Measurements from ENCODE around the gene AHRR.

AHRR gene

DNA sequence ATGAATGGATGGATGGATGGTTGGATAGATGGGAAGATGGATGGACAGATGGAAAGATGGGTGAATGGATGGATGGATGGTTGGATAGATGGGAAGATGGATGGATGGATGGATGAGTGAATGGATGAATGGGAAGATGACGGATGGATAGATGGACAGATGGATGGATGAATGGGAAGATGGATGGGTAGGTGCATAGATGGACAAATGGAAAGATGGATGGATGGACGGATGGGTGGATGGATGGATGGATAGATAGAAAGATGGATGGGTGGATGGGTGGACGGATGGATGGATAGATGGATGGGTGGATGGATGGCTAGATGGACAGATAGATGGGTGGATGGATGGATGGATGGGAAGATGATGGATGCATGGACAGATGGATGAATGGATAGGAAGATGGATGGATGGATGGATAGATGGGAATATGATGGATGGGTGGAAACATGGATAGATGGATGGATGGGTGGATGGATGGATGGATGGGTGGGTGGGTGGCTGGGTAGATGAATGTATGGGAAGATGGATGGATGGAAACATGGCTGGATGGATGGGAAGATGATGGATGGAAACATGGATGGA lies 105.0 kb downstream of the AHRR start:
- DNase-seq (no peak), ATAC-seq (replicated peaks) (no peak)
- Mint-ChIP-seq H3K4me3 (no peak overlapping the region), H3K27me3 (peaks cover 16 to 39% of the 10 kb centered on the region in 2 donors), H3K27ac (no peak overlapping the region), H3K36me3 (ENCODE audit: insufficient read depth) (no peaks in the 10 kb centered on the region), H3K9me3 (peaks cover 0 to 2% of the 10 kb centered on the region in 2 donors), H3K4me1 (ENCODE audit: low read depth in 2 of 2) (no peaks in the 10 kb centered on the region)

DNA sequence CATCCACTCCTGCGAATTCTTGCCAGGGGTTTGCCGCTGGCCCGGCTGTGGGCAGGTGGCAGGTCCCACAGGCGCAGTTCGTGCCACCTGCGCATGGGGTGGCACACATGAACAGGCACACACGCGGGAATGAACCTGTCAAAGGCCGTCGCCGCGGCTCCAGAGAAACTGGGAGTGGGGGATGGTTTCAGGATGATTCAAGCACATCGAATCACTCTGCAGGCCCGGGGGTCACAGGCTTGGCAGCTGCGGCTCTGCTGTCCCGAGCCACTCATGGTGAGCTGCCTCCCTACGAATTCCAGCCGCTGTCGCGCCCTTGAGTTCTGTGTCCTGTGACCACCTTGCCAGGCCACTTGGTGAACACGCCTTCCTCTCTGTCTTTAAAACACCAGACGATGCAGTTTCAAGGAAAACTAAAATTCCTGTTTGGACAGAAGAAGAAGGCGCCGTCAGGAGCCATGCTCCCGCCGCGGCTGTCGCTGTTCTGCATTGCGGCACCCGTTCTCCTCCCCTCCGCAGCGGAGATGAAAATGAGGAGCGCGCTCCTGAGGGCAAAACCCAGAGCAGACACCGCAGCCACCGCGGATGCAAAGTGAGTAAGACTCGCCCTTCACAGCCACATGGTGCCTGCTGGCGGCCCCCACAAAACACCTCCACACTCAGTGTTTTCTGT lies 106.0 kb downstream of the AHRR start:
- ATAC-seq (replicated peaks) = no peak
- Mint-ChIP-seq H3K9me3 (peaks cover 0 to 2% of the 10 kb centered on the region in 2 donors), H3K27me3 (peaks cover 25 to 50% of the 10 kb centered on the region in 2 donors), H3K36me3 (ENCODE audit: insufficient read depth) (no peaks in the 10 kb centered on the region), H3K4me1 (ENCODE audit: low read depth in 2 of 2) (no peaks in the 10 kb centered on the region), H3K4me3 (no peak overlapping the region), H3K27ac (no peak overlapping the region)
- DNase-seq = no peak

GRCh38 chr5:428219-428618 lies 106.7 kb downstream of the AHRR start:
- Mint-ChIP-seq H3K36me3 (ENCODE audit: insufficient read depth) (no peaks in the 10 kb centered on the region), H3K27ac (no peak overlapping the region), H3K9me3 (peaks cover 0 to 2% of the 10 kb centered on the region in 2 donors), H3K4me3 (no peak overlapping the region), H3K4me1 (ENCODE audit: low read depth in 2 of 2) (no peaks in the 10 kb centered on the region), H3K27me3 (peaks cover 27 to 57% of the 10 kb centered on the region in 2 donors)
- no peak for DNase-seq
- ATAC-seq (replicated peaks) = no peak

GRCh38 chr5:428754-429452 lies 107.4 kb downstream of the AHRR start:
- Mint-ChIP-seq H3K4me1 (ENCODE audit: low read depth in 2 of 2) (no peaks in the 10 kb centered on the region), H3K9me3 (peaks cover 0 to 2% of the 10 kb centered on the region in 2 donors), H3K27me3 (peaks cover 32 to 63% of the 10 kb centered on the region in 2 donors), H3K4me3 (no peak overlapping the region), H3K27ac (no peak overlapping the region), H3K36me3 (ENCODE audit: insufficient read depth) (no peaks in the 10 kb centered on the region)
- no peak for DNase-seq
- no peak for ATAC-seq (replicated peaks)

- H3K36me3 Mint-ChIP-seq (ENCODE audit: insufficient read depth) = no peaks in the 10 kb centered on the region
- ATAC-seq (replicated peaks) = no peak
- H3K27ac Mint-ChIP-seq = no peak overlapping the region
Observed at GRCh38 chr5:429453-430188, 108.1 kb downstream of the AHRR start.

DNA sequence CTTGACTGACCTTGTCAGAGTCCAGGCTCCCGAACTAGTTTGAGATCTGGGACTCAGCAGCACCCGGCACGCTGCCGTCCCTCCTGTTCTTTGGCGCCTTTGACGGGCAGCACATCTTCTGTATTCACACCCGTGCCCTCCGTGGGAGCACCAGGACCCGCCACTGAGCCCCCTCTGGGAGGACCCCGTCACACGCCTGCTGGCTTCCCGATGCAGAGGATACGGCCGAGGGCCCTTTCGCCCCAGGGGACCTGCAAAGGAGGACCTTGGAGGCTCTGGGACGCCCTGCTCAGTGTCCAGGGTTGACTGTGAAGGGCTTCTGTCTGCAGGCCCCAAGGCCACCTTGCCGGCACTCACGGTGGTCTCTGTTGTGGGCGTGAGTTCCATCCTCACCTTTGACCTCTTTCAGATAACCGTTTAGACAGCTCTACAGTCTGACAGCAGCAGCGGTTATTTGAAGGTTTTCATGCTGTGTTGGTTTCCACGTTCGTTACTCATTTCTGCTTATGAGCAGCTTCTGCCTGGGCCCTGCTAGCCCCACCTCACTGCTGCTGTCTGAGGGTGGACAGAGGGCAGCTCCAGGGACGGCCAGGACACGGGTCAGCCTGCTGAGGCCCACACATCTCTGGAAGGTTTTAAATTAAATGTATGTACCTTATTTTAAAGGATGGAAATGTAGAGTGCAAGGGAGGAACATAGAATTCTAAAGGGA lies 108.9 kb downstream of the AHRR start:
- H3K36me3 Mint-ChIP-seq (ENCODE audit: insufficient read depth) = no peaks in the 10 kb centered on the region
- H3K27me3 Mint-ChIP-seq = peaks cover 32 to 78% of the 10 kb centered on the region in 2 donors
- DNase-seq = no peak
- no peak for ATAC-seq (replicated peaks)
- H3K4me1 Mint-ChIP-seq (ENCODE audit: low read depth in 2 of 2) = no peaks in the 10 kb centered on the region
- H3K4me3 Mint-ChIP-seq = no peak overlapping the region
- H3K27ac Mint-ChIP-seq = no peak overlapping the region
- peaks cover 0 to 2% of the 10 kb centered on the region in 2 donors for H3K9me3 Mint-ChIP-seq

More at GRCh38 chr5:429453-430188, 108.1 kb downstream of the AHRR start:
- Mint-ChIP-seq H3K4me3 (no peak overlapping the region), H3K27me3 (peaks cover 32 to 71% of the 10 kb centered on the region in 2 donors), H3K9me3 (peaks cover 0 to 2% of the 10 kb centered on the region in 2 donors), H3K4me1 (ENCODE audit: low read depth in 2 of 2) (no peaks in the 10 kb centered on the region)
- no peak for DNase-seq

DNA sequence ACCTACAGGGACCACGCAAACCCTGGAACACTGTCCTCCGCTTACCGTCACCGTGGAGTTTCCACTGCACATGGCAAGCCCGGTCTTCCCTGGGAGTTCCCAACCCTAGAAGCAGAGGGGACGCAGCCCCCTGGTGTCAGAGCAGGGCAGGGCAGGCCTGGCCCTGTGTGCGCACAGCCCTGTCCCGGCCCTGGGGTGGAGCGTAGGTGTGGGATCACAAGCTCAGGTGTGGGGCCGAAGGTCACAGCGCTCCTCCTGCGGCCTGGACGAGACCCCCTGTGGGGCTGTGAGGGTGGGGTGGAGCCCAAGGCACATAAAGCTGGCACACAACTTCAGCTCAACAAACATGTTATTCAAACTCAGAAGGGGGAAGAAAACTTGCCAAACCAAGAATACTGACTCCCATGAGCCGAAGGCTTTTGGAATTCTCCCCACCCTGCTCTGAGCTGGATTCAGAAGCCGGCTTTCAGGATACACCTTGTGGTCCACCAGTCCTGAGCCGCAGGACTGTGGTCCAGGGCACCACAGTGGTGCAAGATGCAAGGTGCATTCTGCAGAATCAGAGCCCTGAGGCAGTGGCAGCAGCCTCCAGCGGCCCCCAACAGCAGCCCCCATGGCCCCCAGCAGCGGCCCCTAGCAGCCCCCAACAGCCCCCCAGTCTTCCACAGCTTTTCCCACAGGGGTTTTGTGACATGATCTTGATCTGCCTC lies 109.6 kb downstream of the AHRR start:
- Mint-ChIP-seq H3K9me3 (no peaks in the 10 kb centered on the region), H3K4me1 (ENCODE audit: low read depth in 2 of 2) (no peaks in the 10 kb centered on the region), H3K27me3 (peaks cover 28 to 80% of the 10 kb centered on the region in 2 donors), H3K36me3 (ENCODE audit: insufficient read depth) (peaks cover 3% of the 10 kb centered on the region), H3K27ac (no peak overlapping the region), H3K4me3 (no peak overlapping the region)
- ATAC-seq (replicated peaks) = peak; percentile 74
- peak in 2 of 3 experiments; percentile 18 to 23 for DNase-seq

DNA sequence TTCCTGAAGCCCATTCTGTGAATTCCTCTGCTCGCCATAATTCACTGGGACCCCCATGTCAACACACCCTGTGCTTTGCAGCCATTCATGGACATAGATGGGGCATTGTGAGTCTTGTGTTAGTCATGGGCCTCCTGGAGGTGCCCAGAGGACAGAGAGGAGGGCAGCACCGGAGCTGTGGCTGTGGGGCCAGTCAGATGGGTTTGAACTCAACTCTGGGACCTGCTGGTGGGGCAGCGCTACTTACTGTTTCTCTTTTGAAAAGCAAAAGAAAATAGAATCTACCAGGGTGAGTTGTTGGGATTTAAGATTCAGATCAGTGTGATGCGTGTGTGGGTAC lies 110.2 kb downstream of the AHRR start:
- DNase-seq = no peak
- Mint-ChIP-seq H3K36me3 (ENCODE audit: insufficient read depth) (peaks cover 4% of the 10 kb centered on the region), H3K27ac (no peak overlapping the region), H3K4me3 (no peak overlapping the region), H3K9me3 (no peaks in the 10 kb centered on the region), H3K4me1 (ENCODE audit: low read depth in 2 of 2) (no peaks in the 10 kb centered on the region), H3K27me3 (peaks cover 24 to 80% of the 10 kb centered on the region in 2 donors)
- no peak for ATAC-seq (replicated peaks)

DNA sequence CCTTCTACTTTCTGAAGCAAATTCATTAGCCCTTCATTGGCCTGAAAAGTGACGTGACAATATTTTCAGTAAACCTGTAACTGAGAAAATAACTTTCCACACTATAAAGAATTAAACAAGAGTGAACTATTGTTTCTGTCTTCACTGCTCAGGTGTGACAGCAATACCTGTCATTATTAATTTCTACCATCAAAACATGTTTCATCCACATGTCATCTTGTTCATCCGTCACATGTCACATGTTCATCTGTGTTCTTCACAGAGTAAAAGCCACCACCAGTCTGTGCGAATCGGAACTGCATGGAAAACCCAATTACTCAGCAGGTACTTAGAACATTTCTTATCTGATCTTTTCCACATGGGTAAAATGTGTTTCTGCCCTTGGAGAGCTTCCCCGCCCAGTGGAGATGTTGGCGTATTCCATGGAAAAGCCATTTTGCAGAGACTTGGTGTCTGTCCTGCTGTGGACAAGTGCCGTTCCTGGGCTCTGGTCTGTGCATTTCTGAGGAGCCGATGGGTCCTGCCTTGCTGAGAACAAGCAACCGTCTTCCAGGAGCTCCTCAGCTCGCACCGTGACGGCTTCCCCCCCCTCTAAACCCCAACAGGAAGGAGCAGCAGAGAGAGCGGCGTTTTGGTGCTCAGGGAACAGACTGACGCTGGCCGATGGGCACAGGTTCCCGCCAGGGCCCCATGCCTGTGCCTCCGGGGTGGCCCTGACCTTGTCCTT lies 110.8 kb downstream of the AHRR start:
- peaks cover 4% of the 10 kb centered on the region for H3K36me3 Mint-ChIP-seq (ENCODE audit: insufficient read depth)
- DNase-seq (no peak), ATAC-seq (replicated peaks) (no peak)
- H3K4me3 Mint-ChIP-seq = no peak overlapping the region
- H3K4me1 Mint-ChIP-seq (ENCODE audit: low read depth in 2 of 2) = no peaks in the 10 kb centered on the region
- peaks cover 24 to 83% of the 10 kb centered on the region in 2 donors for H3K27me3 Mint-ChIP-seq
- no peaks in the 10 kb centered on the region for H3K9me3 Mint-ChIP-seq
- H3K27ac Mint-ChIP-seq = no peak overlapping the region

DNA sequence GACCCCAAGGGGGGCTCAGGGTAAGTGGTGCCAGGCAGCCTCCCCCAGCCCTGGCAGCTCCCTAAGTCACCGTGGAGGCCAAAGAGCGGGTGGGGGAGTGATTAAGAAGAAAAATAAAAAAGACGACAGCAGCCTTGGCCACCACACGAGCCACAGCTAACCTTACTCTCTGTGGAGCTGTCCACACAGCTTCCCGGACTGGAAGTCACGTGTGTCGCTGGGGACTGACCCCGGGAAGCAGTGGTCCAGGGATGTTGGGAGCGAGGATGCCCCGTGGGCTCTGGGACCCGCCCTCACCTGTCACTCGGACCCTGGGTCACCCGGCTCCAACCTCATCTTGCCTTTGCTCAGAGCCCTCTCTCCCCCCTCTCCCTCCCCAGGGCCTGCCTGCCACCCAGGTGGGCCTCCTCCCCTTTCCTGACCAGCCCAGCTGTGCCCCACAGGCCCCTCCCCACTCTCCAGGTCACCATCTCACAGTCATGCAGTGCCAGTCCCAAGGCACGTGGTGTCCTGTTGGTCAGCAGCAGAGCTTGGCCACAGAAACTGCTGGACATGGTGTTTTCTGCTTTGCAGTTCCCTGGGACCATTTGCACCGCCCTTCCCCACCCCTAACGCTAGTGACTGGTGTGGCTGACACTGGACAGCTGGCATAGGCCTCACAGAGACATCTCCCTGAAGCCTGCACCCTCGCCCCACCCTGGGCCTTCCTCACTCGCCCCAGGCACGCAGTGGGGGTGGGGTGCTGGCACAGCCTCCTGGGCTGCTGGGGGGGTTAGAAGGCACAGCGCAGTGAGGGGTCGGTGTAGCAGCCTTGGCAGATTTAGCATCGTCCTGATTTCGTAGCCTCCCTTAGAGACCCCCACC lies 111.6 kb downstream of the AHRR start:
- Mint-ChIP-seq H3K4me3 (no peak overlapping the region), H3K9me3 (no peaks in the 10 kb centered on the region), H3K36me3 (ENCODE audit: insufficient read depth) (peaks cover 4% of the 10 kb centered on the region), H3K27me3 (peaks cover 24 to 80% of the 10 kb centered on the region in 2 donors), H3K4me1 (ENCODE audit: low read depth in 2 of 2) (no peaks in the 10 kb centered on the region), H3K27ac (no peak overlapping the region)
- DNase-seq (no peak), ATAC-seq (replicated peaks) (no peak)

DNA sequence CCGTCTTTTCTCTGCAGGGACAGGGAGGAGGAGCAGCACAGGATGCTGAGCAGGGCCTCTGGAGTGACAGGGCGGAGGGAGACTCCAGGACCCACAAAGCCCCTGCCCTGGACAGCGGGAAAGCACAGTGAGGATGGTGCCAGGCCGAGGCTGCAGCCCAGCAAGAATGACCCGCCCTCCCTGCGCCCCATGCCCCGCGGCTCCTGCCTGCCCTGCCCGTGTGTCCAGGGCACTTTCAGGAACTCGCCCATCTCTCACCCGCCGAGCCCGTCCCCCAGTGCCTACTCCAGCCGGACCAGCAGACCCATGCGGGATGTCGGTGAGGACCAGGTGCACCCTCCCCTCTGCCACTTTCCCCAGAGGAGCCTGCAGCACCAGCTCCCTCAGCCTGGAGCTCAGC lies 112.3 kb downstream of the AHRR start:
- ATAC-seq (replicated peaks) (no peak), DNase-seq (no peak)
- no peak overlapping the region for H3K27ac Mint-ChIP-seq
- peaks cover 24 to 78% of the 10 kb centered on the region in 2 donors for H3K27me3 Mint-ChIP-seq
- H3K36me3 Mint-ChIP-seq (ENCODE audit: insufficient read depth) = peaks cover 7% of the 10 kb centered on the region
- no peaks in the 10 kb centered on the region for H3K4me1 Mint-ChIP-seq (ENCODE audit: low read depth in 2 of 2)
- H3K9me3 Mint-ChIP-seq = no peaks in the 10 kb centered on the region
- H3K4me3 Mint-ChIP-seq = no peak overlapping the region
